ENCODE measurements around the gene FAM20B. TPM values are rescaled to one million over a fixed set of nuclear protein-coding genes. Genes with fewer than 3 reads are reported as not detected.

Gene FAM20B
- total RNA-seq, 1 donor from 2014 or later = 31.6 TPM

- Mint-ChIP-seq H3K27me3 (ENCODE audit: unreplicated experiment) (no peaks in the 10 kb centered on the region), H3K36me3 (ENCODE audit: unreplicated experiment) (no peaks in the 10 kb centered on the region), H3K4me1 (ENCODE audit: unreplicated experiment) (peaks cover 47% of the 10 kb centered on the region), H3K9me3 (ENCODE audit: unreplicated experiment) (no peaks in the 10 kb centered on the region), H3K4me3 (ENCODE audit: unreplicated experiment) (no peak overlapping the region), H3K27ac (ENCODE audit: unreplicated experiment) (no peak overlapping the region)
- DNase-seq (ENCODE audit: extremely low spot score, unreplicated experiment) = no peak
- TF ChIP-seq, protein P1, sequence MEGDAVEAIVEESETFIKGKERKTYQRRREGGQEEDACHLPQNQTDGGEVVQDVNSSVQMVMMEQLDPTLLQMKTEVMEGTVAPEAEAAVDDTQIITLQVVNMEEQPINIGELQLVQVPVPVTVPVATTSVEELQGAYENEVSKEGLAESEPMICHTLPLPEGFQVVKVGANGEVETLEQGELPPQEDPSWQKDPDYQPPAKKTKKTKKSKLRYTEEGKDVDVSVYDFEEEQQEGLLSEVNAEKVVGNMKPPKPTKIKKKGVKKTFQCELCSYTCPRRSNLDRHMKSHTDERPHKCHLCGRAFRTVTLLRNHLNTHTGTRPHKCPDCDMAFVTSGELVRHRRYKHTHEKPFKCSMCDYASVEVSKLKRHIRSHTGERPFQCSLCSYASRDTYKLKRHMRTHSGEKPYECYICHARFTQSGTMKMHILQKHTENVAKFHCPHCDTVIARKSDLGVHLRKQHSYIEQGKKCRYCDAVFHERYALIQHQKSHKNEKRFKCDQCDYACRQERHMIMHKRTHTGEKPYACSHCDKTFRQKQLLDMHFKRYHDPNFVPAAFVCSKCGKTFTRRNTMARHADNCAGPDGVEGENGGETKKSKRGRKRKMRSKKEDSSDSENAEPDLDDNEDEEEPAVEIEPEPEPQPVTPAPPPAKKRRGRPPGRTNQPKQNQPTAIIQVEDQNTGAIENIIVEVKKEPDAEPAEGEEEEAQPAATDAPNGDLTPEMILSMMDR (IDR thresholded peaks at IDR 0.05) = no peak
Measured at GRCh38 chr1:179030130-179030529, 4.4 kb downstream of the FAM20B start.

GRCh38 chr1:179030683-179031082 lies 5.0 kb downstream of the FAM20B start:
- no peaks in the 10 kb centered on the region for H3K9me3 Mint-ChIP-seq (ENCODE audit: unreplicated experiment)
- no peaks in the 10 kb centered on the region for H3K27me3 Mint-ChIP-seq (ENCODE audit: unreplicated experiment)
- H3K4me3 Mint-ChIP-seq (ENCODE audit: unreplicated experiment) = no peak overlapping the region
- DNase-seq (ENCODE audit: extremely low spot score, unreplicated experiment) = no peak
- H3K36me3 Mint-ChIP-seq (ENCODE audit: unreplicated experiment) = no peaks in the 10 kb centered on the region
- H3K27ac Mint-ChIP-seq (ENCODE audit: unreplicated experiment) = no peak overlapping the region
- TF ChIP-seq, protein P1 (IDR thresholded peaks at IDR 0.05) = no peak
- peaks cover 49% of the 10 kb centered on the region for H3K4me1 Mint-ChIP-seq (ENCODE audit: unreplicated experiment)

DNA sequence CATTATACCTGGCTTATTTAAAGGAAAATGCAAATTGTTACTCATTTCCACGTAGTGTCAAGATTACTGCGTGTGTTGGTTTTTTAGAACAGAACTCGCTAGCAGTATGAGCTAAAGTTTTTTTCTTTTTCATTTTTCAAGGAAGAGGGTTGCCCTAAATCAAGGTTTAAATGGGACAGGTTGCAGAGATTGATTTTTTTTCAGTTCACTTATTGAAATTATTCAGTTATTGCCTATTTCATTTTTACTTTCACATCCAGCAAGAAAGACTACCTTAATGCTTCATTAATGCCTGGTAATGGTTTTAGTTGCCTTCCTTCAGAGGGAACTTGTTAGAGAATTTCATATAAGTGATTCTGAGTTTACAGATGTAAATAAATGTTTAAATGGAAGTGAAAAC lies 5.6 kb downstream of the FAM20B start:
- no peaks in the 10 kb centered on the region for H3K36me3 Mint-ChIP-seq (ENCODE audit: unreplicated experiment)
- TF ChIP-seq, protein P1 (IDR thresholded peaks at IDR 0.05) = no peak
- H3K9me3 Mint-ChIP-seq (ENCODE audit: unreplicated experiment) = no peaks in the 10 kb centered on the region
- no peak for DNase-seq (ENCODE audit: extremely low spot score, unreplicated experiment)
- H3K27ac Mint-ChIP-seq (ENCODE audit: unreplicated experiment) = no peak overlapping the region
- no peak overlapping the region for H3K4me3 Mint-ChIP-seq (ENCODE audit: unreplicated experiment)
- H3K27me3 Mint-ChIP-seq (ENCODE audit: unreplicated experiment) = no peaks in the 10 kb centered on the region
- H3K4me1 Mint-ChIP-seq (ENCODE audit: unreplicated experiment) = peaks cover 49% of the 10 kb centered on the region

DNA sequence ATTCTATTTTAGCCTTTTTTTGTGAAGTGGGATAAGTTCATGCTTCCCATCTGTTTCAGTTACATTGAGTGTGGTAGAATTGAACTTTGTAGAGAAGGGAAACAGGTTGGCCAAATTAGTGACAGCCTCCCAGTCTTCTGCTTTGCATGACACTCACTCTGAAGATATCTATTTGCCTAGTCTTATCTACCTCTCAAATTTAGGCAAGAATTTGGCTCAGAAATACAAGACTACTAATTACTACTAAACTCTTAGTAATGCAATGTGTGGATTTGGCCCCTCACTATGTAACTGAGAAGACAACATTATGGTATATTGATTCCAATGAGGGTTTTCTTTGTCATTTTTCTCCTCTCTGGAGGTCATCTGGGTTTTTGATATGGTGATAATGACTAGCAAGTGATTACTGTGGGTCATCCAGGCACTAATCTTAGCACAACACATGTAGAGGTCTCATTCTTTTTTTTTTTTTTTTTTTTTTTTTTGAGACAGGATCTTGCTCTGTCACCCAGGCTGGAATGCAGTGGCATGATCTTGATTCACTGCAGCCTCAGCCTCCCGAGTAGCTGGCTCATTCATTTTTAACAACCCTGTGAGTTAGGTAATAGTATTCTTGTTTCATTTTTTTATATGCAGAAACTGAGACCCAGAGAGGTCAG lies 6.3 kb downstream of the FAM20B start:
- TF ChIP-seq, protein P1 (IDR thresholded peaks at IDR 0.05) = no peak
- no peak for DNase-seq (ENCODE audit: extremely low spot score, unreplicated experiment)
- Mint-ChIP-seq H3K4me3 (ENCODE audit: unreplicated experiment) (no peak overlapping the region), H3K4me1 (ENCODE audit: unreplicated experiment) (peaks cover 48% of the 10 kb centered on the region), H3K9me3 (ENCODE audit: unreplicated experiment) (no peaks in the 10 kb centered on the region), H3K36me3 (ENCODE audit: unreplicated experiment) (no peaks in the 10 kb centered on the region), H3K27me3 (ENCODE audit: unreplicated experiment) (no peaks in the 10 kb centered on the region), H3K27ac (ENCODE audit: unreplicated experiment) (peak overlapping the region; percentile 37)

GRCh38 chr1:179034720-179035119 lies 9.0 kb downstream of the FAM20B start:
- peaks cover 53% of the 10 kb centered on the region for H3K4me1 Mint-ChIP-seq (ENCODE audit: unreplicated experiment)
- TF ChIP-seq, protein P1 (IDR thresholded peaks at IDR 0.05) = no peak
- H3K4me3 Mint-ChIP-seq (ENCODE audit: unreplicated experiment) = no peak overlapping the region
- no peak for DNase-seq (ENCODE audit: extremely low spot score, unreplicated experiment)
- H3K36me3 Mint-ChIP-seq (ENCODE audit: unreplicated experiment) = no peaks in the 10 kb centered on the region
- no peaks in the 10 kb centered on the region for H3K9me3 Mint-ChIP-seq (ENCODE audit: unreplicated experiment)
- peak overlapping the region; percentile 80 for H3K27ac Mint-ChIP-seq (ENCODE audit: unreplicated experiment)
- H3K27me3 Mint-ChIP-seq (ENCODE audit: unreplicated experiment) = no peaks in the 10 kb centered on the region
